NCI-H1436 treated with DMSO at 0.1 percent for 48 hours (cell line): Measurements from ENCODE around the gene CACNA1I.

Experiments used
- DNase-seq: peaks from one replicate; lab custom pipeline; 2025; lab: John Stamatoyannopoulos, UW

CACNA1I gene

DNA sequence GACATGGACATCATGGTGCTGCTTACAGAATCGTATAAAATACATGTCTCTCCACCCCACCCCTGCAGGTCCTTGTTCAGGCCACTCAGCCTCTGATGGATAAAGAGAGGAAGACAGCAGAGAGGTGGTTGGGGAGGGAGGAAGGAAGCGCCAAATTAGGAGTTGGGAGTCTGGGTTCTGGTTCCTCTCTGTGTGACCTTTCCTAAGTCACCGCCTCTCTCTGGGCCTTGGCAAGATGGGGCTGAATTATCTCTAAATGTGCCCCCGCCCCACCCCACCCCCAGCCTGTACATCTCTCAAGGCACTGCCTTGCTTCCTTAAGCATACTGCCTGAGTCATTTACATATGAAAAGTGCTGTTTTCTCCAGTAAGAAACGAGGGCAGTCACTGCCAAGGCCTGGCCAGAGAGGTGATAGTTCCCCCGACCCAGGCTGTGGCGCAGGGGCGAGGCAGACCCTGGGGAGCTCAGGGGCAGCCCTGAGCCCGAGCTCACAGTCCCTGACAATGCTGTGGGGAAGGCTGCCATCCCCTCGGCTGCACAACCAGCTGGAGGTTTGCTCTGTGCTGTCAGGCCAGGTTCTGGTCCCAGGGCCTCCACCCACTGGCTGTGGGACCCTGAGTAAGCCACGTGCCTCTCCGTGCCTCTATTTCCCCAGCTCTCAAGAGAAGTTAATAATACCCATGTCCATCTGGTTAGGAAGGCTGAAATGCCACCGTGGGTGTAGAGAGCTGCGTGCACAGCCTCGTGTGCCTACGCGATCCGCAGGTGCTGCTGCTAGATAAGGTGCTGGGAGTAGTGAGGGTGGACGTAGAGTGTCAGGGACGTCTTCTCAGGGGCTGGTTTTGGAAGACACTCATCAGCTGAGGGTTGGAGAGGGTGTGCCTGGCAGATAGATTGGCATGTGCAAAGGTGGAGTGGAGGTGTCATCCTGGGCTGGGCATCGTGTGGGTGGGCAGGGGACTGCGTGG, 55.3 kb downstream of the CACNA1I start:
- DNase-seq: no peak

DNA sequence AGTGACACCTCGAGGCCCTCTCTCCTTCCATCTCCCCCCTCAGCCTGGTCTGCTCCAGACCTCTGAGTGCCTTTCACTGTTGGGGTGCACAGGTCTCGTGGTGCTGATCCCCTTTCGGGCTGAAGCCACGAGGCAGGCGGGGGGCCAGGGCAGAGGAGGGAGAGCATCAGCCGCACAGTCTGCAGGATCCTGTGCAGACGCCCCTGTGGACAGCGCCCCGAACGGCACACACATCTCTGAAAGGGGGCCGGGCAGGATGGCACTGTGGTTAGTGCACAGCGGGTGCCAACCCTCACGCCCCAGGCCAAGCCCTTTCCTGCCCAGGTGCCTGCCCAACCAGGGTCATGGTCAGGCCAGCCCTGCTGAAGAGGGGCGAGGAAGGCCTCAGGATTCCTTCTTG, 56.7 kb downstream of the CACNA1I start:
- no peak for DNase-seq

DNA sequence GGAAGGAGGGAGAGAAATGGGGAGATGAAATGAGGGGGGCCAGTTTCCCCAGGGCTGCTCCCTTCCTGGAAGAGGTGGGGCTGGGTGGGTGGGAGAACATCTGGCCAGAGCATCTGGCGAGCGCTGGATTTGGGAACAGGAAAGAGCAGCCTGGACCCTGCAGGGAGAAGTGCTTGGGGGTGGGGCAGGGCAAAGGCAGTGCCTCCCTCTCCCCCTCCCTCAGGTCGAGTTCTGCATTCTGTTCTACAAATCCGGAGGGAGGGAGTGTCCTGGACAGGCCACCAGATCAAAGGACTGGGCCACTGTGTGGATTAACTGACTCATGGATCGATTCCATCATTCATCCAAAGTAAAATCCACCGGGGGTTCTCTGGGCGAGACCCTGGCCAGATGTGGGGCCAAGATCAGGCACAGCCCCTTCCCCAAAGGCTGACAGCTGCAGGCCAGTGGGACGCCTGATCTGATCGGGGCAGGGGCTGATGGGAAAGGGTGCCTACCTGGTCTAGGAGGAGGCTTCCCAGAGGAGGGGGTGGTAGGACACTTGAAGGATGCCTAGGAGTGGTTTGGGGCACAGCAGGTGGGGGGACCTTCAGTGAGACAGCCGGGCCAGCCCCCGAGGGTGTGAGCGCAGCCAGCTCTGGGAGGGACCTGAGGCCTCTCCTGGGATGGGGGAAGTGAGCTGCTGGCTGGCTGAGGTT, 57.5 kb downstream of the CACNA1I start:
- DNase-seq: no peak

DNA sequence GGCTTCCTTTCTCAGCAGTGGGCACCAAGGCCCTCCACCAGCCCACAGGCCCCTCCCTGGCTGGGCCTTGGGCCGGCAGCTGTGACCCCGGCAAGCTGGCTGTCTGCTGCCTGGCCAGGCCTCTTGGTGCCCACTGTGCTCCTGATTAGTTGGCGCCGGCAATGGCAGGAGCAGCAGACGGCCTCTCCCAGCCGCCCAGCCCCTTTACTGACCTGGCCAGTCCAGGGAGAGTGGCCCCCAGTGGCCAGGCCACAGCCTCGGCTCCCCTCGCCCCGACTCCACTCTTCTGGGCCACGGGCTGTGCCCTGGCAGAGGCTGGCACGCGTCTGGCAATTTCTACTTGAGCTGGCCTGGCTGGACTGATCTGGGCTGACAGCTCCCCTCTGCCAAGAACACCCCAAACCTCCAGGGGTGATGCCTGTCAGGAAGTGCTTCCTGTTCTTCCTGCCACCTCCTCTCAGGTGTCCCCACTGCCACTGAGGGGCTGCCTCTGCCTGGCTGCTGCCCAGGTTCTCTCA, 58.1 kb downstream of the CACNA1I start:
- DNase-seq: no peak

DNA sequence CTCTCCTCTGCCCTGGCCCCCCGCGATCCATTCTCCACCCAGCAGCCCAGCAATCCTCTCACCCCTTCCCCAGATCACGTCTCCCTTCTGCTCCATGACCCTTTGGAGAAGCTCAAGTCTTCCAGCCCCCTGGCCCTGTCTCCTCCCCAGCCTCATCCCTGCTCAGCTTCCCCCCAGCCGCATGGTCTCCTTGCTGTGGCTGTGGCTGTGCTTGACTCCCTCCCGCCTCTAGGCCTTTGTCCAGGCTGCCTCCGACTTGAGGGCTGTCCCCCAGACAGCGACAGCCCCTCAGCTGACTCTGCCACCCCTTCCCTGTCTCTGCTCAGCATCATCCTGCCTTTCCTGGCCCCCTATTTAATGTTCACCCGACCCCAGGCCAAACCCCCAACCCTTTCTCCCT, 59.3 kb downstream of the CACNA1I start:
- no peak for DNase-seq

DNA sequence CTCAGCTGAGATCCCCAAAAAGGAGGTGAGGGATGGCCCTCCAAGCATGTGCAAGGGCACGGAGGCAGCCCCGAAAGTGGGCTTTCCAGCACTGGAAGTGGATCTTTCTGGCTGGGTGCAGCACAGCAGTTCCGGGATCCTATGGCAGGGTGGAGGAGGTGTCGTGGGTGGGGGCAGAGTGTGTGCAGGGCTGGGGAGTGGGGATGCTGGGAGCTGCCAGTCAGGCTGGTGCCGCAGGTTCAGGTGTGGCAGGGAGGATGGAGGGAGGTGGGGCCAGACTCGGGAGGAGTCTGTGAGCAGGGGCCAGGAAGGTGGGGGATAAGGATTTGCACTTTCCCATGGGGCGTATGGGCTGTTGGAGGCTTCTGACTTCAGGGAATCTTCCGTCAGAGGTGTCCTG, 60.2 kb downstream of the CACNA1I start:
- DNase-seq: no peak

DNA sequence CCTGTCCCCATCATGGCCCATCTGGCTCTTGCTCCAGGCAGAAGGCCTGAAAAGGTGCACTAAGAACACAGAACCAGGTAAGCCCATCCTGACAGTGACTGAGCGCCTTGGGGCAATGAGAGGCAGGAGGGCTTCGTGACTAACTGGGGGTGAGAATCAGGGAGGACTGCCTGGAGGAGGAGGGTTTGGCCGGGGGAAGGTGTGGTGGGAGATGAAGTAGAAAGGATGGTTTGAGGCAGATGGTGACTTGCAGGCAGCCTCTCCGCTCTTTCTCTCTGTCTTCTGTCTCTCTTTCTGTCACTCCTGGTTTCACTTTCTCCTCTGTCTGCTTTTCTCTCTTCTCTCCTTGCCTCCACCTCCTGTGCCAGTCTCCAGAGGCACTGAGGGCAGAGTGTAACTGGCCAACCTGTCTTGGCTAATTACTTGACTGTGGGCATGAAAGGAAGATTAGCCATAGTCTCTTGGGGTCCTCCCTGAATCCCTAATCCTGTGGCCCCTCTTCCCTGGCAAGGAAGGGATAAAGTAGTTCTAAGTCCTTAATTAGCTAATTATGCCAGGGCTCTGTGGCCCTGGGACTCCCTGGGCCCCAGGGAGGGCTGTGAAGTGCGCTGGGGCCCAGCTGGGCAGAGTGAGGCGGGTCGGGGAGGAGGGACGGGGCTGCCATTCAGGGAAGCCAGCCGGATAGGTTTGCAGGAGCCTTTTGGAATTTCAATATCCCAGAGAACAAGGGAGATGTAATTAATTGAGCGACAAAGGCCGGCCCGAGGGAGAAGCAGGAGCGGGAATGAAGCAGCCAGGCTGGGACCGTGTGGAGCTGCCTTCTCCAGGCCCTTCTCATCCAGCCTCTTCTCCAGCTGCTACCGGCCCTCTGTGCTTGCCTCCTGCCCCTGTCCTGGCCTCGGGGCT, 61.1 kb downstream of the CACNA1I start:
- no peak for DNase-seq

DNA sequence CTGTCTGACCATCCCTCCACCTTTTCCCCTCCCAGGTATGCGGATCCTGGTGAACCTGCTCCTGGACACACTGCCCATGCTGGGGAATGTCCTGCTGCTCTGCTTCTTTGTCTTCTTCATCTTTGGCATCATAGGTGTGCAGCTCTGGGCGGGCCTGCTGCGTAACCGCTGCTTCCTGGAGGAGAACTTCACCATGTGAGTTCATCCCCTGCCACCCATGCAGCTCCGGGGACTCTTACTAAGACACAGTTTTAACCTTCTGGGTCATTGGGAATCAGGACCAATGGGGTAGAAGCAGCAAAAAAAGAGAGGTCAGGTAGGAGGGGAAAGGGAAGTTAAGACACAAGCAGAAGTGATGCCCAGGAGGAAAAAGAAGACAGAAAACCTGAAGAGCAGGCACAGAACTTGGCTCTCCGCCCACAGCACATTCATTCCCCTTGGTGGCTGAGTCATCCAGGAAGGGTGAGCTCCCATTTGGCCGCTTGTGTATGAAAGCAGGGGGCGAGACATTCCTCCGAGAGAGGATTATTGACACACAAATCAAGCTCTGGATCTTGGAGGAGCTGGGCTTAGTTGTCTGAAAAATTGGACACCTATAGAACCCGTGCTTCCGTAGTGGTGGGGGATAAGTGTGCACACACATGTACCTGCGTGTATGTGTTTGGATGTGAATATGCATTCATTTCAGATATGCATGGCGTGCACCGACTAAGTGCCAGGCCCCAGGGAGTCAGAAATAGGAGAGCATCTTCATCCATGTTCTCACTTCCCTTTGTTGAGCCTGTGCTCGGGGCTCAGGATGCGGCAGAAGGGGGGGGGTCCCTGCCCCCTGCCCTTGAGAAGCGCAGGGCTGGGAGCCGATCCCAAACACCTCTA, 64.2 kb downstream of the CACNA1I start:
- DNase-seq: no peak

DNA sequence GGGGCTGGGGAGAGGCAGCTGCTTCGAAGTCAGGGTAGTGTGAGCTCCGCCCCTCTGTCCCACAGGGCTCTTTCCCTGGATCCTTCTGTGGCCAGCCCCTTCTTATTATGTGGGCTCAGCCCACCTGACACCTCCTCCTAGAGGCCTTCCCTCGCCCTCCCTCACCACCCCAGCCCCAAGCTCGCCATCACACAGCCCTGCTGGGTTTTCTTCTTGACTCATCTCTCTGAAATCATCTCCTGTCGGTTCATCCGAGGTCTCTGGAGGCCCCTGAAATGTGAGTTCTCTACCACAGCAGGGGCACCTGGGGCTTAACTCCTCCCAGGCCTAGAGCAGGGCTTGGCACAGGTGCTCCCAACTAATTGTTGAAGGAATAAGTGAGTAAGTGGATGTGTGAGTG, 65.2 kb downstream of the CACNA1I start:
- DNase-seq: no peak

DNA sequence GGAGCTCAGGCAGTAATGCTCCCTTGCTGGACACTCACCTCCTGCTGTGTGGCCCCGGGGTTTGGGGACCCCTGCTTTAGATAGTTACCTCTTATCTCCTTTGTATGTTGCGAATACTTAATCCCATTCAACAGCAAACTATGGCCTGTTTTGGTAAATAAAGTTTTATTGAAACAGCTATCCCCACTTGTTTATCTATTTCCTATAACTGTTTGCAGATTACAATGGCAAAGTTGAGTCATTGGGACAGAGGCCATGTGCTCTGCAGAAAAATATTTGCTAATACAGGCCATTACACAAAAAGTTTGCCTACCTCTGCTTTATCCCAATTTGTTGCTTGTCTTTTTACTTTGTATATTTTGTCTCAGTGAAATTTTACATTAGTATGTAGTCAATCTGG, 68.4 kb downstream of the CACNA1I start:
- no peak for DNase-seq

DNA sequence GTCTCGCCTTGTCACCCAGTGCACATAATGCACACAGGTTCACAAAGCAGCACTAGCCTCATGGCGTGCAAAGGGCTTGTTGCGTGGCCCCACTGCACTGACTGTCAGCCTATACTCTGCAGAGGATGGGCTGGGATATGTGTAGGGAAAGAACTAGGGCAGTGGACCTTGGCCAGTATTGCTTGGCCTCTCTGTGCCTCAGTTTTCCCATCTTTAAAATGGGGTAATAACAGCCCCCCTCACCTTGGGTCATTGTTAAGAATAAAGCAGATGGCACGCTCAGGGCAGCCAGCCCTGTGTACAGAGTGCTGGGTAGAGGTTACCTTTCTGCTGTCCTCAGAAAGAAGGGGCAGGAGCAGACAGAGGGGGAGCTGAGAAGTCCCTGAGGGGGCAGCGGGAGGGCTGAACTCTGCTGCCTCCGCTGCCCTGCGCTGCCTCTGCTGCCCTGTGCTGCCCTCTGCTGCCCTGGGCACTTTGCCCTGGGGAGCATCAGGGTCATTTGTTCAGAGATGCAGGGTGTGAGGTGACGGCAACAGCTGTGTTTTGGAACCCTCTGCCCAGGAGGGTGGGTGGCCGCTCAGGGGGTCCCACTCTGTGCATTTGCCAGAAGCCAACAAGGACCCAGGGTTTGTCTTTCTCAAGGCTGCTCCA, 71.2 kb downstream of the CACNA1I start:
- DNase-seq: no peak

DNA sequence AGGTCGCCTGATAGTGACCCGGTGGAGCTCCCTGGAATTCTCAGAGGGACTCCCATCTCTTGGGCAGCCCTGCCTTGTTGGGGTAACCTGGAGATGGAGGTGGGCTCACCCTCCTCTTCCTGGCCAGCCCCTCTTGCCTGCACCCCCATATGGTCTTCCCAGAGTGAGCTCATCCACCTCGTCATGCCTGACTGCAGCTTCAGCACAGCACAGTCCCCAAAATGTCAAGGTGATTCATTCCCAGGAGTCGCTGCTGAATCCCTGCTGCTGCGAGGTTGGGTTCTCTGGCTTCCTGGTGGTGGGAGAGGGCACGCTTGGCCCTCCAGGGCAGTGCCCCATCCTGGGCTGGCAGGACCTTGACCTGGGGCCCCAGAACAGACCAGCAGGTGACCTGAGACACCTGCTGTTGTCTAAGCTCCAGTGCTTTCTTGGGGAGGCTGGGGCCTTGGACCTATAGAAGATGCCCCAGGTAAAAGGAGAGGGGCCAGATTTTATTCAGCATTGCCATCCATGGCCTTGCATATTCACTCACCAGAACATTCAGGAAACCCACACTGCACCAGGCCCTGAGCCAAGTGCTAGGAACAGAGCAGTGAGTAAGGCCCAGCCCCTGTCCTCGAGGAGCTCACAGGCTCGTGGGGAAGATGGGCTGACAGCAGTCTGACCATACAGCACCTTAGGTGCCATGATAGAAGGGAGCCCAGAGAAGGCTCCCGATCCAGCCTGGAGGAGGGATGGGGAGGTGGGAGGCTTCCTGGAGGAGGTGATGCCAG, 72.9 kb downstream of the CACNA1I start:
- no peak for DNase-seq

DNA sequence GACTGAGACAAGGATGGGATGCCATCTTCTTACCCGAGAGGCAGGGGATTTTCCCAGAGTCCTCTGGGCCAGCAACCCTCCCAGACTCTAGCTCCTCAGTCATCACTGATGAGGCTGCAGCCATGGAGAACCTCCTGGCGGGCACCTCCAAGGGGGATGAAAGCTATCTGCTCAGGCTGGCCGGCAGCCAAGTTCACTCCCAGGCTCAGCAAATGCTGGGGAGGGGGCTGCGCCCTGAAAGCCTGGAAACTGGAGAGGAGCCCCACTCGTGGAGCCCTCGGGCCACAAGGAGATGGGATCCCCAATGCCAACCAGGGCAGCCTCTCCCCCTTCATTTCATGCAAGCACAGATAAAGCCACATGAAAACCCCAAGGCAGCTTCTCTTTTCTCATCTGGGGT, 75.0 kb downstream of the CACNA1I start:
- DNase-seq: no peak

DNA sequence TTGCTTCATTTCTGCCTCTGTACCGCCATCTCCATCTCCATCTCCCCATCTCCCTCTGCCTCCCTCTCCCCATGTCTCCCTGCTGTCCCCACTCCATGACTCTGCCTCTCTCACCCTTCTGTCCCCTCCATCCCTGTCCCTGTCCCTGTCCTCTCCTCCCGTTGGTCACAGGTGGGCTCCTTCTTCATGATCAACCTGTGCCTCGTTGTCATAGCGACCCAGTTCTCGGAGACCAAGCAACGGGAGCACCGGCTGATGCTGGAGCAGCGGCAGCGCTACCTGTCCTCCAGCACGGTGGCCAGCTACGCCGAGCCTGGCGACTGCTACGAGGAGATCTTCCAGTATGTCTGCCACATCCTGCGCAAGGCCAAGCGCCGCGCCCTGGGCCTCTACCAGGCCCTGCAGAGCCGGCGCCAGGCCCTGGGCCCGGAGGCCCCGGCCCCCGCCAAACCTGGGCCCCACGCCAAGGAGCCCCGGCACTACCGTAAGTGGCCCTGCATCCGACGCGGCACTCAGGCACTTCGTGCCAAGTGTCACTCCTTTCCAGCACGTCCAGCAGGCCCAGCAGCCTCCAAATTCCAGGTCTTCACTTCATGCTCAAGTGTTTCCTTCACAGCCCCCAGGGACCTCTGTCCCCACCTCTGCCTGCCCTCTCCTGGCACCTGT, 76.0 kb downstream of the CACNA1I start:
- DNase-seq: no peak

DNA sequence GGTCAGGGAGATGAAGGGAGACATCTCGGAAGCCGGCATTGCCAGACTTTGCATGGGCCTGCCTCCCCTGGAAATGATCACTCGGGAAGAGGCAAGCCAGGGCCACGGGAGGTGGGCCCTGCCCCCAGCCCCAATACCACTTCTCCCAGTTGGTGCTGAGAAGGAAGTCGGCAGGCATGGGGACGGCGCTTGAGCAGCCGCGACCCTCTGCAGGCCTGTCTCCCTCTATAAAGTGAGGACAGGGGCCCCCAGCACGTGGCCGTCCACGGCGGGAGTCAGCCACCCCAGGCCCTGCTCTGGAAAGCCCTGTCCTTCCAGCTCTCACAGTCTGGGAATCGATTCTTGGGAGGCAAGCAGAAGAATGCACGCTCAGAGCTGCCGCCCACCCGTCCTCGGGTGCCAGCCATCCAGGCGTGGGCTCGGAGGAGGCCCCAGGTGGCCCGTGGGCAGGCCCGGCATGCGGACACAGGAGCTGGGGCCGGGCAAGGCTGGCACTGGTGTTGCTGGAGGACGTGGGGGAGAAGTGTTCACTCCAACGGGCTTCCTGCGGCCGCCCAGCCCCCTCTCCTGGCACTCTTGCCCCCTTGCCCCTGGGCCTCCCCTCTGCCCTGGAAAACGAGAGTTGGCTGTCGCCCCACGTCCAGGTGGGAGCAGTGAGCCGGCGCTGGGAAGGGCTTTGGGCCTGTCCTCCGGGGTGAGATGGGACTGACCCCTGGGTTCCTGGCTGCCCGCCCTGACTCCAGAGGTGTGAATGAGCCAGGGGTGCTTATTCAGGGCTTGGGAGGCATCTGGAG, 77.5 kb downstream of the CACNA1I start:
- DNase-seq: no peak

DNA sequence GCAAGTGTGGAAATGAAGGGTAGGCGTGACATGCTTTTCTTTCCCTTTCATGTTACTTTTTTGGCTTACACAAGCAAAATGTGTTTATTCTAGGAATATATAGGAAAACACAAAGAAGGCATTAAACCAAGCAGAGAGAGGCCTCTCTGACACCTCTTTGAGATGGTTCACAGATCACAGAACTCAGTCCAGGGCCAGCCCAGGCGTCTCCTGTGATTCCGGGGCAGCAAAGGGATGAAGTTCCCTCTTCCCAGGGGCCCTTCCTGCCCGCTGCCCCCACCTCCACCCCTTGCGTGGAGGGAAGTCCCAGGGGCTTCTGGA, 78.0 kb downstream of the CACNA1I start:
- DNase-seq: no peak

DNA sequence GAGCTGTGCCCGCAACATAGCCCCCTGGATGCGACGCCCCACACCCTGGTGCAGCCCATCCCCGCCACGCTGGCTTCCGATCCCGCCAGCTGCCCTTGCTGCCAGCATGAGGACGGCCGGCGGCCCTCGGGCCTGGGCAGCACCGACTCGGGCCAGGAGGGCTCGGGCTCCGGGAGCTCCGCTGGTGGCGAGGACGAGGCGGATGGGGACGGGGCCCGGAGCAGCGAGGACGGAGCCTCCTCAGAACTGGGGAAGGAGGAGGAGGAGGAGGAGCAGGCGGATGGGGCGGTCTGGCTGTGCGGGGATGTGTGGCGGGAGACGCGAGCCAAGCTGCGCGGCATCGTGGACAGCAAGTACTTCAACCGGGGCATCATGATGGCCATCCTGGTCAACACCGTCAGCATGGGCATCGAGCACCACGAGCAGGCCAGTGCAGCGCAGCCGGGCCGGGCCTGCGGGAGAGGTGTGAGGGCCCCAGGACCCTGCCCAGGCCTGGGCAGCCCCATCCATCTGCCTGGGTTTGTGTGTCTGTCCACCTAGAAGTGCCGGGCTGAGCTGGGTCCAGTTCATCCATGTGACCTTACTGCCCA, 79.0 kb downstream of the CACNA1I start:
- DNase-seq: no peak
